GM18909 (cell line): ENCODE results near the gene BLACAT1.

Experiments used
- ATAC-seq: cut with Tn5 transposase; IDR thresholded peaks from one replicate; pipeline ENCODE4 v1.9.1; 2021; ENCODE audit warnings: mild to moderate bottlenecking; ENCODE audit not compliant: unreplicated experiment, poor library complexity

The BLACAT1 gene

DNA sequence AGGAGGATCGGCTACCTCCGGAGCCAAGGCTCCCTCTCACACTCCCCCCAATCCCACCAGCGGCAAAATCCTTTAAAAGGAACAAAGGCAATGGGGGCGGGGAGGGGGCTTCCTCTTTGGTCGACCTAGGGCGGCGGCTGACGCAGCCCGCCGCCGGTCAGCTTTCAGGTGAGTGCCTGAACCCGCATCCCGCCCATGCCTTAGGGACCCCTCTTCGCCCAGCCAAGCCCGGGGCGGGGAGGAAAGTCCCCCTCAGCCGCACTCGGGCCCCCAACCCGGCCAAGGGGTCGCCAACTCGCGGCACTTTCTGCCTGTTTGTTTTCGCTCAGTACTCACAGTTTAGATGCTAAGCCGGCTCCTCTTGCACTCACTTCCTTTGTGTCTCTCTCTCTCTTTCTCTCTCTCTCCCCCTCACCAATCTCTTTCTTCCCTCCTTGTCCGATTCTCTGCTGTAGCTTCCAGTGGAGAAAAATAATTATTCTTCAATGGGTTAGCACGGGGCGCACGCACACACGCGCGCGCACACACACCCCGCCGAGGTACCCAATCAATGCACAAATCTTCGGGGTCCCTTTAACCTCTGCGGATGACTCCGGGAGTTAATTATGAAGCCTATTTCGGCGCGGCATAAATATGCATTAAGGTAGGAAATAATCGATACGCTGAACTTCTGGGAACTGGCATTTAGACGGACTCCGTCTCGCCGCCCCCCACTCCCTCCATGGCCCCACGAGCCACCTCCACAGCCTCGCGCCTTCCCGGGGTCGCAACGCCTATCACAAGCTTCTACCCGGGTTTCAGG, at the start of gene BLACAT1:
Gene BLACAT1, minus strand, starts transcription at position 465 of the 802 bp plus-strand sequence.
- ATAC-seq = no peak

DNA sequence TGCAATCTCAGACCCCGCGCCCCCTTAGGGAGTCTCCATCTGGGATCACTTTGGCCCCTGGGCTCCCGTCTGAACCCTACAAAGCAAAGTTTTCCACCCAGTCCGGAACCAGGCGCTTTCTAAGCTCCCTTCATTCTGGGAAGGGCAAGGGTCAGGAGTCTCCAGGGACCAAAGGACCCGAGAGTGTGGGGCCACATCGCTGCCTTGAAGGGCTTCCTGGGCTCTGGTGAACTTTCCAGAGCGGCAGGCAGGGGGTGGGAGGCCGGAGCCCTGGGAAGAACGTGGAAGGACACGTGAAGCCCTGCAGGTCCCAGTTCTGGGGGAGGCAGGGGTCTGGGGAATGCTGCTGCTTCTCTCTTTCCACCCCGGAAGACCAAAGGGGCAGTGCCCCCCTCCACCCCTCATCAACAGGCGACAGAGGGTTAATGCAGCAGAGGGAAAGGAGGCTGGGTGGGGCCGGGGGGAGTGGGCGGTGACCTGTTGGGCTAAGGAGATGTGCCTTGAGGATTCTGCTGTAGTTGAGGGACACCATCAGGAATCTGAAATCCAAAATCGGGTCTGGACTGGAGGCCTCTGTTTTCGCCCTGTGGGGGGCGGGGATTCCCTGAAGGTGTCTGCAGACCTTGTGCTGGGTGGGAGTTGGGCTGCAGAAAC, 49.4 kb upstream of the BLACAT1 start:
- ATAC-seq = no peak

DNA sequence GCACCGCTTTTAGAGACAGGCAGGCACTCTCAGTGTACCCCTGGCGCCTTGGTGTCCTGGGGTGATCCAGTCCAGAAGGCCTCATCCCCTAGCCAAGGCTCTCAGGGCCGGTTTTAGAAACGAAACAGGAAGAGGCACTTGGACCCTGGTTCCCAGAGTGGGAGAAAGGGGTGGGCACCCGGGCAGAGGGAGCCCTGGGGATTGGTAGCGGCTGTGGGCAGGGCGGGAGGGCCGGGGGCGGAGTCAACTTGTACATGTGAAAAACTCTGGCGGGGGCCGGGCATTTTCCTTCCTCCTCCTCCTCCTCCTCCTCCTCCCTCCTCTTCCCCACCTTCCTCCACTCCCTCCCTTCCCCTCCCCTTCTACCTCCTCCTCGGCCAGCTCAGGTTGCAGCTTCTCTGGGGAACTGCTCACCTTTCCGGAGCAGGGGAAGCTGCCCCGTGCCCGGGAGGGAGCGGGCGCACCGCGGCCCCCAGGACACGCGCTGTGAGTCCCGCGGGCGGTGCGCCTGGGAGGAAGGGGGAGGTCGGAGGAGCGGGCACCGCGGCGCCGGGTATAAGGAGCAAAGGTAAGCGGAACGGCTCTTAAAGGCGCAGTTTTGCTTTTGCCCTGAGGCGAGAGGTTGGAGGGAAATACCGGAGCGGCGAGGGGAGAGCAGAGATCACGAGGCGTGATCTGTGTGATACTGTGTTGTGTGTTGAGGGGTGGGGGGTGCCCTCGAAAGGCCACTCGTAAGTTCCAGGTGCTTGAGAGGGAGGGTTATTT, 48.6 kb upstream of the BLACAT1 start, which contains the start of gene CDK18:
Gene CDK18, plus strand, starts transcription at position 359 of the 765 bp plus-strand sequence. CDS start 18,499 bp downstream, outside the sequence.
- no peak for ATAC-seq

GRCh38 chr1:205502992-205503391, 47.1 kb upstream of the BLACAT1 start:
- no peak for ATAC-seq

DNA sequence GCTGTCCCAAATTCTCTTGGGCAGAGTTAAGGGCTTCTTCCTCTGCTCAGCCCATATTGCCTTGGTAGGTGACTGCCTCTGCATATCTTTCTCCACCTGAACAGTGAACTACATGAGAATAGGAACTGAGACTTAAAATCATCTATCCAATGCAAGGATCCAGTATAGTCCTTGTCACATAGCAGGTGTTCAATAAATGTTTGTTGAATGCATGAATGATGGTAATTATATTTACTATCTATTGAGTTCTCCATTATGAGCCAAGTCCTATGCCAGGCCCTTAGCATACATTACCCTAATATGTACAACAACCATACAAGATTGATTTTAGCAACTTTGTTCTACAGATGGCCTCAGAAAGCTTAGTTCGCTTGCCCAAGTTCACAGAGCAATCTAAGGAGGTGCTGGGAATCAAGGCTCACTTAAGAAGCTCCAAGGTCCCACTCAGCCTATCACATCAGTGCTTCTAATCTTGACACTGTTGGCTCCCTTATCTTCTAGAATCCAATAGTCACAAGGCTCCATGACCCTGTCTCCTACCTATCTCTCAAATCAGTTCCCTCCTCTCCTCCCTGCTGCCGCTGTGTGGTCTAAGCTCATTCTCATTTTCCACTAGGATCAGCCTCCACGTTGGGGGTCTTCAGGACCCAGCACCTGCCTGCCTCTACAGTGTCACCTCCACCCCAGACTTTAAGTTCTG, 46.4 kb upstream of the BLACAT1 start:
- ATAC-seq = no peak

- ATAC-seq = no peak
These were observed 44.7 kb upstream of the BLACAT1 start for GRCh38 chr1:205500240-205501233.

DNA sequence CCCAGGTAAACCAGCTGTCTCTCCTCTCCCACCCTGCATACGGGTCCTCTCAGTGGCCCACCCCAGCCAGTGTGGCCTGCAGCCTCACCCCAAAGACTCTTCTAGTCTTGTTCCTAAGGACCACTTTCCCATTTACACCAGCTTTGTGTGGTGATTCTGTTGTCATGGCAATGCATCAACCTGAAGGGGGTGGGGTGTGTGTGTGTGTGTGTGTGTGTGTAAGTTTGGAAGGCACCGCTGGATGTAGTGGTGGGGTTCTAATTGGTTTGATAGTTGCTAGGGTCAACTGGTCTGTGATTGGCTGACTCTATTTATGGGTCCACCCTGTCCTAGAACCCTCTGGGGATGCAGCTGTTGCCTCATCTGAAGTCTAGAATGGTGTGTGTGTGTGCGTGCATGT, 43.9 kb upstream of the BLACAT1 start:
- no peak for ATAC-seq

- no peak for ATAC-seq
These were observed 41.5 kb upstream of the BLACAT1 start for GRCh38 chr1:205497351-205497750.

DNA sequence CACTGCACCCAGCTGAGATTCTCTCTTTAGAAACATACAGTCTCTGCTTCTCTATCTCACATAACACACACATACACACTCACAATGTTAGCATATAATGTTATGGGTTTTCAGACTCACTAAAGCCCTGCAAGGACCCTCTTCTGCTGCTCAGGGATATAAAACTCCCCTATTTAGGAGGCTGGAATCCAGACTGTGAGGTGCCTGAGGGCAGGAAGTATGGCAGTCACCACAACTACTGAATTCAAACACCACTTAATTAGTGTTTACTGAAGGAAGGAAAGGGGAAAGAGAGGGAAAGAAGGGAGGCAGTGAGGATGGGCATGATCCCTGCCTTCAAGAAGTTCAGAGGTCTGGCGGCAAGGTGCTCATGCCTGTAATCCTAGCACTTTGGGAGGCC, 40.8 kb upstream of the BLACAT1 start:
- no peak for ATAC-seq

- ATAC-seq = no peak
These were observed 39.5 kb upstream of the BLACAT1 start for GRCh38 chr1:205495237-205495823.

- ATAC-seq = no peak
These were observed 38.3 kb upstream of the BLACAT1 start for GRCh38 chr1:205494115-205494514.

DNA sequence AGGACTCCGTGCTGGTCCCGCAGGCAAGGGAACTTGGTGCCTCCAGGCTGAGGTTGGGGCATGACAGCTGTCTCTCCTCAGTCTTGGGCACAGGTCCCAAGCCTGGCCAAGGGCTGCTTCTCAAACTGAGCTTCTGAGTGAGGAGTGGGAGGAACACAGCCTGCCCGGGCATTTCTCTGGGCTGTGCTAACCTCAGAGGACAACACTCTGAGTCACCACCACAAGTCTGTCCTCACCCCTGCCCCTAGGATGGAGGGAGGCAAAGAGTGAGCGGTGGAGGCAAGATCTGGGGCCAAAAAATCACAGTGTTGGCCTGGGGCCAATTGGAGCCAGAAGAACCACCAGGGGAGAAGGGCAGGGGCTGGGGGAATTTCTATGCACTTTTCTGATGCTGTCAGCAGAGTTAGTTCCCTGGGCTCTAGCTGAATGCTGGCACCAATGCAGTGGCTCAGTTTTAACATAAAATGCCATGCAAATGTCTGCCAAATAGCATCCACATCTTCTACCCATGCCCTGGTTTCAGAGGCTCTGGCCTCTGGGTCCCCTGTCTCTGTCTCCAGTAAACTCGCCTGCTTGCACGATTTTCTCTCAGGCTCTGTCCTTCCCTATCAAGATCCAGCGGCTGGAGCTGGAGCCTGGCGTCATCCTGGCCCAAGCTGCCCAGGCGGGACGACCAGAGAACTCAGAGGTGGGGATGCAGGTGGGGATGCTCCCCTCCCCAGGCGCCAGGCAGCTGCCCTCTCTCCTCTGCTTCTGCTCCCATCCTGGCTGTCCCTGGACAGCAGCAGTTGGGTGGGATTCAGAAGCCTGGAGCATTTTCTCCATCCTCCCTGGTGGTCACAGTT, 37.6 kb upstream of the BLACAT1 start:
- ATAC-seq = no peak

DNA sequence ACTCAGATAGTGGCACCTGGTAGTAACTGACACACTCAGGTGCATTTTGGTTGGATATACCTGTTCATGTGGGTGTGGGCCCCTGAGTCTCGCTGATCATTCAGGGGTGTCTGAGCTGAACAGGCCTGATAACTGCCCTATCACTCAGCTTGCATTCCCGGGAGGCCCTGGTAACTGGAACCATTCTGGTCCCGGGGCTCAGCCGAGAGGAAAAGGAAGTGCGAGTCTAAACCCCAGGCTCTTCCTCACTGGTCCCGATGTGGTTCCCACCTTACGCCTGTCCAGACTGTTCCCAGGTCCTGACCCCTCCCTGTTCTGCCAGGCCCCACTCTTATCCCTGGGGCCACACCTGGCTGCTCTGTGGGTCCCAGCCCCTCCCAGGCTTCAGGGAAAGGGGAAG, 36.9 kb upstream of the BLACAT1 start:
- no peak for ATAC-seq

DNA sequence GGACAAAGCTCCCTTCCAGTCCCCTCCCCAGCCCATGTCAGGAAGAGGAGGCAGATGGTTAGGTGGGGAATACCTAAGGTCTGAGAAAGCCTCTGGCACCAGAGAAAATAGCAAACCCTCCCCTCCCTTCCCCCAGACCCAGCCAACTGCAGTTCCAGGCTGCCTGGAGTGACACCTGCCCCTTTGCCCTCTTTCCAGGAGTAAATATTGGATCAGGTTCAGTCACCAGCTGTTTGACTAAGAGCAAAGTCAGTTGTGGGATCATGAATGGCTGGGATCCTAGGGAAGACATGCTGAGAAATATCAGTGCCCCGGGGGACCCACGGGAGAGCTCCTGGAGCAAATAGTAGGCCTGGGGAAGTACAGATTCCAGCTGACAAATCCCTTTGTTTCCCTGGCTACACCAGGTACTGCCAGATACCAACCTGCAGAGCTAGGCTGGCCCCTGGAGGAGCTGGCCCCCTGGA, 36.4 kb upstream of the BLACAT1 start:
- ATAC-seq = no peak

DNA sequence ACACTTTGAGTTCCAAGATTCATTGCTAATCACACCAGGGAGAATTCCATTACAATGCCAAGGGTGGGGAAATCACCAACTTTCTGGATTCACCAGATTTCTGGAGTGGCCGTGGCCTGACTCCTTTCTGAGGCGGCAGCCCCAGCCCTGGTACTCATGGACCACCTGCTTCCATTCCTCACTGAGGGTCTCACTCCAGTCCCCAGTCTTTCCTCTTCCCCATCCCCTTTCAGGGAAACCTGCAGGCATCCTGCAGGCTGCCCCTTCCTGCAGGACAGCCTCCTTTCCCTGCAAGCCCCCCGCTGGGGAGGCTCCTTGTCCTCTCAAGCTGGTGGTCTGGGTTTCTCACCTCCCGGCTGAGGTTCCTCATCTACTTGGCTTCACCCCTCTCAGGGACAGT, 35.9 kb upstream of the BLACAT1 start:
- no peak for ATAC-seq

- no peak for ATAC-seq
These were observed 32.4 kb upstream of the BLACAT1 start for GRCh38 chr1:205488074-205488723.

- no peak for ATAC-seq
These were observed 30.4 kb upstream of the BLACAT1 start for GRCh38 chr1:205486258-205486657.
